WTC11 (cell line): Measurements from ENCODE around the gene ATXN7L3.
A peak's percentile ranks its signal among the peaks of the same experiment; 100 is the strongest.

Source experiments
- ATF3 ChIP-seq: sonication (generic); formaldehyde crosslinking; conservative IDR thresholded peaks from 2 replicates; pipeline ENCODE4 v1.8.1; 2022; ENCODE audit warnings: mild to moderate bottlenecking, missing genetic modification reagents
- ATF6 ChIP-seq: sonication (generic); formaldehyde crosslinking; IDR thresholded peaks from 2 replicates; pipeline ENCODE4 v1.8.1; 2023; ENCODE audit warnings: mild to moderate bottlenecking, missing genetic modification reagents
- CBFB ChIP-seq: sonication (generic); formaldehyde crosslinking; IDR thresholded peaks from 2 replicates; pipeline ENCODE4 v1.8.1; 2022; ENCODE audit warnings: mild to moderate bottlenecking, low read depth, missing genetic modification reagents
- CREB1 ChIP-seq: sonication (generic); formaldehyde crosslinking; IDR thresholded peaks from 2 replicates; pipeline ENCODE4 v1.8.0; 2023; ENCODE audit warnings: mild to moderate bottlenecking, missing genetic modification reagents
- CTCF ChIP-seq: fragments of 200-600 bp; IDR thresholded peaks from 2 replicates; pipeline ENCODE4 v1.8.0; 2022; ENCODE audit warnings: antibody characterized with exemption
- FOXP1 ChIP-seq: sonication (generic); formaldehyde crosslinking; IDR thresholded peaks from 2 replicates; pipeline ENCODE4 v1.8.0; 2022; ENCODE audit warnings: missing genetic modification reagents, mild to moderate bottlenecking, moderate library complexity, borderline replicate concordance
- FOXP4 ChIP-seq: sonication (generic); formaldehyde crosslinking; IDR thresholded peaks from 2 replicates; pipeline ENCODE4 v1.8.0; 2022; ENCODE audit warnings: mild to moderate bottlenecking, missing genetic modification reagents
- NFE2L1 ChIP-seq: sonication (generic); formaldehyde crosslinking; IDR thresholded peaks from 2 replicates; pipeline ENCODE4 v1.8.1; 2023; ENCODE audit warnings: missing genetic modification reagents
- PREB ChIP-seq: sonication (generic); formaldehyde crosslinking; IDR thresholded peaks from 2 replicates; pipeline ENCODE4 v1.8.1; 2022; ENCODE audit warnings: mild to moderate bottlenecking, missing genetic modification reagents, moderate library complexity, borderline replicate concordance
- SP1 ChIP-seq: sonication (generic); formaldehyde crosslinking; conservative IDR thresholded peaks from 2 replicates; pipeline ENCODE4 v1.8.1; 2022; ENCODE audit warnings: missing genetic modification reagents
- TCF7 ChIP-seq: sonication (generic); formaldehyde crosslinking; IDR thresholded peaks from 2 replicates; pipeline ENCODE4 v1.8.0; 2022; ENCODE audit warnings: mild to moderate bottlenecking, low read depth, missing genetic modification reagents, moderate library complexity
- TP53 ChIP-seq: sonication (generic); formaldehyde crosslinking; IDR thresholded peaks from 2 replicates; pipeline ENCODE4 v1.8.1; 2023; ENCODE audit warnings: mild to moderate bottlenecking, missing genetic modification reagents
- USF1 ChIP-seq: sonication (generic); formaldehyde crosslinking; IDR thresholded peaks from 2 replicates; pipeline ENCODE4 v1.8.0; 2022; ENCODE audit warnings: mild to moderate bottlenecking, missing genetic modification reagents
- ZNF317 ChIP-seq: sonication (generic); formaldehyde crosslinking; IDR thresholded peaks from 2 replicates; pipeline ENCODE4 v1.8.1; 2023; ENCODE audit warnings: low read depth, mild to moderate bottlenecking, moderate library complexity, missing genetic modification reagents, borderline replicate concordance

GRCh38 chr17:44200478-44201155 lies 933 bp upstream of the ATXN7L3 start:
- peak; percentile 14; the same call in 1 of the 2 replicates for TF ChIP-seq SP1
- no peak for TF ChIP-seq CTCF
- no peak for TF ChIP-seq ATF3 (CRISPR knock-in tag)
- no peak for TF ChIP-seq USF1
- TF ChIP-seq ZNF317 = no peak
- no peak for TF ChIP-seq NFE2L1 (CRISPR knock-in tag)
- TF ChIP-seq CBFB = no peak
- TF ChIP-seq TP53 (CRISPR knock-in tag) = 0 out of 2 replicates have a peak, but pooled peaks have one; percentile 29
- no peak for TF ChIP-seq CREB1 (CRISPR knock-in tag)
- 0 out of 2 replicates have a peak, but pooled peaks have one; percentile 34 for TF ChIP-seq PREB (CRISPR knock-in tag)
- TF ChIP-seq TCF7 (CRISPR knock-in tag) = no peak
- no peak for TF ChIP-seq ATF6 (CRISPR knock-in tag)
- no peak for TF ChIP-seq FOXP1
- no peak for TF ChIP-seq FOXP4 (CRISPR knock-in tag)
